22Rv1 (cell line): ENCODE results near the gene S100G.

Source experiments
- H3K27ac ChIP-seq: fragments of 450-650 bp; 2 replicates; pipeline ENCODE4 v1.5.1; 2017
- CTCF ChIP-seq: fragments of 450-650 bp; IDR thresholded peaks from 2 replicates; pipeline ENCODE4 v1.5.1; 2017; ENCODE audit warnings: mild to moderate bottlenecking
- ZFX ChIP-seq: fragments of 450-650 bp; IDR thresholded peaks from 2 replicates; pipeline ENCODE4 v1.6.1; 2017; ENCODE audit warnings: antibody characterized with exemption, borderline replicate concordance

Gene S100G

GRCh38 chrX:16664626-16665025 is 14.7 kb downstream of the S100G start:
- TF ChIP-seq CTCF (no peak), ZFX (no peak)
- no peak overlapping the region for H3K27ac ChIP-seq

GRCh38 chrX:16665089-16665488 is 15.1 kb downstream of the S100G start:
- TF ChIP-seq ZFX = no peak
- no peak for TF ChIP-seq CTCF
- no peak overlapping the region for H3K27ac ChIP-seq

GRCh38 chrX:16666541-16666940 is 16.6 kb downstream of the S100G start:
- no peak for TF ChIP-seq CTCF
- TF ChIP-seq ZFX = no peak
- no peak overlapping the region for H3K27ac ChIP-seq

DNA sequence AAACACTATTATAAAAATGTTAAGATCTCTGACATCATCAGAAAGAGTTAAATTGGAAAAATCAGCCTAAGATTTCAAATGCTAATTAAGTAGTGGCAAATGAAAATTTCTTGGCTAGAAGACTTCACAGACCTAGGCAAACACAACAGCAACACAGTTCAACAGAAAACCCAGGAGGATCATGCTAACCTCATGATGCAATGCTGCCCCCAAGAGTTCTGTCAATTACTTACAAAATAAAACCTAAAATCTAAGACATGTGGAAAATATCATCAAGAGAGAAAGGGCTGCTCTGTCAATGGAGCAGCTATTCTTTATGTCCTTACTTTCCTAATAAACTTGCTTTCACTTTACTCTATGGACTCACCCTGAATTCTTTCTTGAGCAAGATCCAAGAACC is 21.0 kb downstream of the S100G start:
- H3K27ac ChIP-seq = no peak overlapping the region
- TF ChIP-seq CTCF (peak; percentile 41), ZFX (no peak)

DNA sequence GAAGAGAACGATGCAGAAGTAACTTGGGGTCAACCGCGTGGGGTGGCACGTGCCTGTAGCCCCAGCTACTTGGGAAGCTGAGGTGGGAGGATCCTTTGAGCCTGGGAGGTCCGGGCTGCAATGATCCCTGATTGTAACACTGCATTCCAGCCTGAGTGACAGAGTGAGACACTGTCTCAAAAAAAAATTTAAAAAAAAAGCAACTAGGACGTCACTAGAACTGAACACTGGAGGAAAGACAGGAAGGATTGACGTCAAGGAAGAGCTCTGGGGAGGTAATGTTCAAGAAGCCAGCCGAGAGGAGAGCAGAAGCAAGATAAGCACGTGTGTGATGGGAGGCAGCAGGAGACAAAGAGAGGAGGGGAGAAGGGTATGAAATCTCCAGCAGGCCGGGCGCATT is 28.7 kb downstream of the S100G start:
- no peak overlapping the region for H3K27ac ChIP-seq
- TF ChIP-seq CTCF = no peak
- no peak for TF ChIP-seq ZFX

GRCh38 chrX:16683007-16683664 is 33.2 kb downstream of the S100G start:
- H3K27ac ChIP-seq = no peak overlapping the region

More at GRCh38 chrX:16683007-16683664, 33.2 kb downstream of the S100G start:
- TF ChIP-seq ZFX (no peak), CTCF (no peak)
